HG02973 (cell line): ENCODE measurements around the gene FAM81B.
"Not testable (repeated sequence)": the region's sequence is repeated elsewhere in the genome, so short reads cannot be mapped to it uniquely, and the experiment has no call there.

Experiments
- ATAC-seq: cut with Tn5 transposase; IDR thresholded peaks from one replicate; pipeline ENCODE4 v1.9.1; 2021; ENCODE audit warnings: moderate library complexity; ENCODE audit not compliant: unreplicated experiment

The FAM81B gene

GRCh38 chr5:95390812-95391492 lies at the start of gene FAM81B:
FAM81B (plus strand) TSS chr5:95391366; CDS start chr5:95391390, 24 bp downstream.
- ATAC-seq: no peak

- ATAC-seq: not testable (repeated sequence)
Measured at GRCh38 chr5:95341444-95341843, 49.7 kb upstream of the FAM81B start.

- no peak for ATAC-seq
Measured at GRCh38 chr5:95347506-95348120, 43.6 kb upstream of the FAM81B start.

- no peak for ATAC-seq
Measured at GRCh38 chr5:95350631-95351030, 40.5 kb upstream of the FAM81B start.

GRCh38 chr5:95352691-95353090 lies 38.5 kb upstream of the FAM81B start:
- no peak for ATAC-seq

GRCh38 chr5:95358320-95358719 lies 32.8 kb upstream of the FAM81B start:
- no peak for ATAC-seq

GRCh38 chr5:95358848-95359247 lies 32.3 kb upstream of the FAM81B start:
- no peak for ATAC-seq

- ATAC-seq: not testable (repeated sequence)
Measured at GRCh38 chr5:95360667-95361066, 30.5 kb upstream of the FAM81B start.

- no peak for ATAC-seq
Measured at GRCh38 chr5:95365302-95366095, 25.7 kb upstream of the FAM81B start.

- ATAC-seq: no peak
Measured at GRCh38 chr5:95369782-95370181, 21.4 kb upstream of the FAM81B start.

- ATAC-seq: no peak
Measured at GRCh38 chr5:95374061-95374460, 17.1 kb upstream of the FAM81B start.

GRCh38 chr5:95375591-95375990 lies 15.6 kb upstream of the FAM81B start:
- no peak for ATAC-seq

GRCh38 chr5:95379133-95379532 lies 12.0 kb upstream of the FAM81B start:
- ATAC-seq: no peak

- ATAC-seq: no peak
Measured at GRCh38 chr5:95380103-95380628, 11.0 kb upstream of the FAM81B start.

- ATAC-seq: no peak
Measured at GRCh38 chr5:95382801-95383200, 8.4 kb upstream of the FAM81B start.

GRCh38 chr5:95384485-95385213 lies 6.5 kb upstream of the FAM81B start:
- no peak for ATAC-seq

- ATAC-seq: no peak
Measured at GRCh38 chr5:95385334-95385733, 5.8 kb upstream of the FAM81B start.

- not testable (repeated sequence) for ATAC-seq
Measured at GRCh38 chr5:95391965-95392364, 799 bp downstream of the FAM81B start.

- ATAC-seq: no peak
Measured at GRCh38 chr5:95392593-95393182, 1.5 kb downstream of the FAM81B start.

- no peak for ATAC-seq
Measured at GRCh38 chr5:95393279-95393678, 2.1 kb downstream of the FAM81B start.

GRCh38 chr5:95398989-95399388 lies 7.8 kb downstream of the FAM81B start:
- ATAC-seq: no peak
